ENCODE results near the gene CPED1.

CPED1 gene

DNA sequence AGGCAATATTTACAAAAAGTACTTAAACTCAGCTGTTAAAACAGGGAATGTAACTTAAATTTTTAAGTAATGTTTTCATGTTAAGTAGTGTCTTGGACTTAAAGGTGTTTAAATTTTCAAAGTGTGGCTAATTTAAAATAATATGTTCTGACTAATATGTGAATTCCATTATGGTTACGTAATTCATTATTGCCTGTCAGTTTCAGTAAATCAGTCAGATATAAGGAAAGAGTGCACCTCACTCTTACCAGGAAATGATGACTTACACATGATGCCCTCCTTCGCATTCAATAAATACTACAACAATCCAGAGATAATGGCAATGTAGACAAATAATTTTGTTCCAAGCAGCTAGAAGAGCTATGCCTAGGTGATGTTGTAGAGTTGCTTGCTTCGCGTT is 271.3 kb downstream of the CPED1 start:
- no peak overlapping the region for H3K27ac ChIP-seq
- TF ChIP-seq, protein P1, sequence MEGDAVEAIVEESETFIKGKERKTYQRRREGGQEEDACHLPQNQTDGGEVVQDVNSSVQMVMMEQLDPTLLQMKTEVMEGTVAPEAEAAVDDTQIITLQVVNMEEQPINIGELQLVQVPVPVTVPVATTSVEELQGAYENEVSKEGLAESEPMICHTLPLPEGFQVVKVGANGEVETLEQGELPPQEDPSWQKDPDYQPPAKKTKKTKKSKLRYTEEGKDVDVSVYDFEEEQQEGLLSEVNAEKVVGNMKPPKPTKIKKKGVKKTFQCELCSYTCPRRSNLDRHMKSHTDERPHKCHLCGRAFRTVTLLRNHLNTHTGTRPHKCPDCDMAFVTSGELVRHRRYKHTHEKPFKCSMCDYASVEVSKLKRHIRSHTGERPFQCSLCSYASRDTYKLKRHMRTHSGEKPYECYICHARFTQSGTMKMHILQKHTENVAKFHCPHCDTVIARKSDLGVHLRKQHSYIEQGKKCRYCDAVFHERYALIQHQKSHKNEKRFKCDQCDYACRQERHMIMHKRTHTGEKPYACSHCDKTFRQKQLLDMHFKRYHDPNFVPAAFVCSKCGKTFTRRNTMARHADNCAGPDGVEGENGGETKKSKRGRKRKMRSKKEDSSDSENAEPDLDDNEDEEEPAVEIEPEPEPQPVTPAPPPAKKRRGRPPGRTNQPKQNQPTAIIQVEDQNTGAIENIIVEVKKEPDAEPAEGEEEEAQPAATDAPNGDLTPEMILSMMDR (conservative IDR thresholded peaks at IDR 0.05) = no peak

DNA sequence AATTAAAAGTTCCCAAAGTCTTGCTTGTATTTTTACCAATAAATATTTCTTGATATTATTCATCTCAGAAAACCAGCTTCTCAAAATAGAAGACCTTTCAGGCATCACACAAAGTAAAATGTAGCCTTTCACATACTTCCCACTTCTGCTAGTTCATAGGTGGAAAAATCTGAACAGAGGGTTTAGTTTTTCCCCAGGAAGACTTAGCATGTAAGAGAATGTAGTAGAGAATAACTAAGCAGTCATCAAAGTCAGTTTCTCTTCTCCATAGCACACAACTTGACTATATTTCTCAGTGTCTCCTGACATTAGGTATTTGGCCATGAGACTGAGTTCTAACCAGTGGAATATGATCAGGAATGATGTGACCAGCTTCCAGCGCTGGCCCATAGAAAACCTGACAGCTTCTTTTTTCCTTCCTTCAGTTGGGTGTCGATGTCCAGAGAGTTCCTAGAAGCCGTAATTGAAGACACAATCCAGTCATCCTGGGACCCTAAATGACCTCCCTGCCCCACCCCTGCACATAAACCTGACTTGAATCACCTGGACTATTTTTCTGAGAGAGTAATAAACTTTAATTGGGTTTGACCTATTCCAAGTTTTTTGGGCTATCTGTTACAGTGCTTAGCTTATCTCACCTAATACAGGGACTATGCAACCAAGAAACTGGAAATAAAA is 272.8 kb downstream of the CPED1 start:
- H3K27ac ChIP-seq = no peak overlapping the region
- TF ChIP-seq, protein P1 (conservative IDR thresholded peaks at IDR 0.05) = no peak

DNA sequence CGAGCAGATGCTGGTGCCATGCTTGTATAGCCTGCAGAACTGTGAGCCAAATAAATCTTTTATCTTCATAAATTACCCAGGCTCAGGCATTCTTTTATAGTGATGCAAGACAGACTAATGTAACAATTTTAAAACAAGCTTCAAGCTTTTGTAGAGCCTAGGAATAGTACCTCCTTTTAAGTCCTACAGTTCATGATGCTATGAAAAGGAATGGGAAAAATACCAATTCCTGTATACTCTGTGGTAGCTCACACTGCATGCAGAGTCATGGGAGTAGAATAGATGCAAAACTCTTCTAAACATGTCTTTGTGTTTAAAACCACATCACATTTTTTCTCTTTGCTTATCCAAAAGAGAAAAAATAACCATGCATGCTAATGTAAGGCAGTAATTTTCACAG is 273.7 kb downstream of the CPED1 start:
- no peak overlapping the region for H3K27ac ChIP-seq
- TF ChIP-seq, protein P1 (conservative IDR thresholded peaks at IDR 0.05) = no peak

DNA sequence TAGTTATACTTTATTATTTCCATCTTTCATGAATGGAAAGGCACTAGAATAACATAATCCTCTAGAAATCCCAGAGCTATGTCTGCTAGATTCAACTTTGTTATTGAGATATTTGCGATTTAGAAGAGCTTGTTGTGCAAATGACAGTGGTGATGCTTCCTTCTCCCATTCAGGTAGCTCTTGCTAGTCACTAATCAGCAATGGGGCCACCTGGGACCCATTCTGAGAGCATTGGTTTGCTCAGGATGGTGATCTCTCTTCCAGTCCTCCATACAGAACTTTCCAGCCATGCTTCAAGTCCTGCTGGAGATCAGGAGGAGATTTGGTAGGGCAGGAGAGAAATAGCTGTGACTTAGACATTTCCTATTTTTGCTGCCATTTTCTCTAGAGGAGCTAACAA is 274.5 kb downstream of the CPED1 start:
- TF ChIP-seq, protein P1 (conservative IDR thresholded peaks at IDR 0.05) = no peak
- no peak overlapping the region for H3K27ac ChIP-seq

DNA sequence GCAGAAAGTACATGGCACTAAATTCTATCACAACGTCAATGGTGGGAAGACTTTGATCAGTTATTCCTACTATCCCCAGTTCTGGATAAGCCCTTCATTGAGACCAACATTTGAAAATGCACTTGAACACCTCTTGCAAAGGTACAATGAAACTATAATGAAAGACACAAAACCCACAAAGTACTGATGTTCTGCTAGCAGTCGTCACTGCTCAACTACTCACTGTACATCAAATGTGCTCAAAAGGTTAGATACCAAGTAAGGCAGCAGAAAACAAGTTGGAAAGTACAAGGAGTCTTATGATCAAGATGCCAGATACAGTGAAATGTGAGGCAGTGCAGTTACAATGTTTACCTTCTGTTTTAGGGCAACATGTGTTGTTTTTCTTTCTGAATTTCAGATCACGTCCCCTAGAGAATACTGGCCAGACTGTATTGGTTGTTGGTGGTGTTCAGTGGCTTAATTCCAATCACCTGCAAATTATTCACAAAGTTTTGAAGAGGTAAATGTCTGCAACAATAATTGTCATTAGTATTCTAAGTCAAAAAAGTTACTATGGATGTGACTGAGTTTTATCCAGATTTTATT is 277.9 kb downstream of the CPED1 start:
- TF ChIP-seq, protein P1 (conservative IDR thresholded peaks at IDR 0.05) = no peak
- H3K27ac ChIP-seq = no peak overlapping the region

DNA sequence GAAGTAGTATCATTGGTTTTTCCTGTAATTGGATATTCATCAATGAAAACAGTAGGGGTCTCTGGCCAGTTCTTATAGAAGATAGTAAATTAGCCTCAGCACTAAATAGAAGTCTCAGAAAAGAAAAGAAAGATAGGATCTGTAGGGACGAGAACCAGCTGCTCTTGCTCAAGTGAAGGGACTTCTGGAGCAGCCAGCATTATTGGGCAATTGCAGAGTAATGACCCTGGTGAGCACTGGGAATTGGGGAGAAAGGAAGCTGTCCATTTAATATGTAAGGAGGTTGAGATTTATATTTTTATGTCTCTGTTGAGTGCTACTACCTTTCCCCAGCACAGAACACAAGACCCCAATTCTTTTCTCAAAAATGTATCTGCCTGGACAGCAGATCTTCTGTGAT is 279.1 kb downstream of the CPED1 start:
- H3K27ac ChIP-seq = no peak overlapping the region
- TF ChIP-seq, protein P1 (conservative IDR thresholded peaks at IDR 0.05) = no peak

DNA sequence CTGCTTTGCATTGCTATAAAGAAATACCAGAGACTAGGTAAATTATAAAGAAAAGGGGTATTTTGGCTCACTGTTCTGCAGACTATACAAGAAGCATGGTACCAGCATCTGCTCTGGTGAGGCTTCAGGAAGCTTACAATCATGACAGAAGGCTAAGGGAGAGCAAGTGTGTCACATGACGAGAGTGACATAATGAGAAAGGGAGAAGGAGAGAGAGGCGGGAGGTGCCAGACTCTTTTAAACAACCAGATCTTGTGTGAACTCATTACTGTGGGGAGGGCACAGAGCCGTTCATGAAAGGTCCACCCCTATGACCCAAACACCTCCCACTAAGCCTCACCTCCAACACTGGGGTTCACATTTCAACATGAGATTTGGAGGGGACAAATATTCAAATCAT is 281.3 kb downstream of the CPED1 start:
- no peak overlapping the region for H3K27ac ChIP-seq

More for the DNA sequence above, 281.3 kb downstream of the CPED1 start:
- TF ChIP-seq, protein P1 (conservative IDR thresholded peaks at IDR 0.05) = no peak
